T-helper 1 cell treated with Interleukin-12 subunit alpha and Interleukin-12 subunit beta and Interleukin-4 antibody, amounts not matched to agents 30 μg/mL and 1 μg/mL, for 36 hours (primary cell): ENCODE measurements around the gene CLEC18B.
"Not testable (repeated sequence)": the region's sequence is repeated elsewhere in the genome, so short reads cannot be mapped to it uniquely, and the experiment has no call there.

Experiments used
- H3K27ac Mint-ChIP-seq: one replicate; pipeline ENCODE4 v1.8.0; 2021; ENCODE audit warnings: mild to moderate bottlenecking, mixed read lengths
- H3K27me3 Mint-ChIP-seq: one replicate; pipeline ENCODE4 v1.8.0; 2021; ENCODE audit warnings: low read depth, mixed read lengths
- H3K36me3 Mint-ChIP-seq: one replicate; pipeline ENCODE4 v1.8.0; 2021; ENCODE audit warnings: low read depth, mixed read lengths
- H3K4me1 Mint-ChIP-seq: one replicate; pipeline ENCODE4 v1.8.0; 2021; ENCODE audit warnings: low read depth, mixed read lengths
- H3K4me3 Mint-ChIP-seq: one replicate; pipeline ENCODE4 v1.8.0; 2021; ENCODE audit warnings: mild to moderate bottlenecking, moderate library complexity, mixed read lengths
- H3K9me3 Mint-ChIP-seq: one replicate; pipeline ENCODE4 v1.8.0; 2021; ENCODE audit warnings: mixed read lengths

Gene CLEC18B

DNA sequence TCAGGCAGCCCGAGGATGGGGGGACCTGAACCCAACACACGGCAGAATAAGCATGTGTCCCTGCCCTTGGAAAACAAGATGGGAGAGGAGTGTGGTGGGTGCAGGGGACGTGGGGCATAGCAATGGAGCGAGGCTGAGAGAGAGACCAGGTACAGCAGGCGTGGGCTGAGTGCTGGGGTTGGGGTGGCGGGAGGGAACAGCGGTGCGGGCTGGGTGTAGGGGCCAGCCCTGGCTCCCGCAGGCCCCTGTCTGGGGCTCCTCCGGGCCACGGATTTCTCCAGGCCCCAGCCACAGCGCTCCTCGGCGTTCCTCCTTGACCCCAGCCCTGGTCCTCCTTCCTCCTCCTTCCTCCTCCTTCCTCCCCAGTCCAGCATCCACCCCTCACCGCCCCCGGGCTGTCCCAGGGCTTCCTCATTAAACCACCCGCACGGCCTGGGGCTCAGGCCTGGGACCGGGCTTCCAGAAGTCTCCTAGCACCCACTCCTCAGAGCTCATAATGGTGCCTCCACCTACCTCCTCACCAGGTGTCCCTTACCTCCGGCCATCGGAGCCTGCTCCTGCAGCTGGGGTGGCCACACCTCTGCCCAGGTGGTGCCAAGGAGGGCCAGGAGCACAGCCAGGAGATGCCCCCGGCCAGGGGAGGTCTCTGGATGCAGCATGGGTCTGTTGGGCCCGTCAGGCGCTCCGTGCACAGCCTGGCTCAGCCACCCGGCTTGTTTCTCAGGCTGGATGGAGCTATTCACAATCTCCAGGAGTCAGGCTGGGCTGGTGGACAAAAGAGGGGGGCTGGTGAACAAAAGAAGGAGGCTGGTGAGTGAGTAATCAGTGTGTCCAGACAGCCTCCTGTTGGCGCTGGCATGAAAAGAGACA is at the start of gene CLEC18B:
Gene CLEC18B, minus strand, starts transcription at position 867 of the 870 bp plus-strand sequence. Its CDS starts 208 bp downstream, at position 659.
- H3K9me3 Mint-ChIP-seq, H3K4me3 Mint-ChIP-seq, H3K27me3 Mint-ChIP-seq, H3K4me1 Mint-ChIP-seq, H3K27ac Mint-ChIP-seq, H3K36me3 Mint-ChIP-seq: not testable (repeated sequence)

DNA sequence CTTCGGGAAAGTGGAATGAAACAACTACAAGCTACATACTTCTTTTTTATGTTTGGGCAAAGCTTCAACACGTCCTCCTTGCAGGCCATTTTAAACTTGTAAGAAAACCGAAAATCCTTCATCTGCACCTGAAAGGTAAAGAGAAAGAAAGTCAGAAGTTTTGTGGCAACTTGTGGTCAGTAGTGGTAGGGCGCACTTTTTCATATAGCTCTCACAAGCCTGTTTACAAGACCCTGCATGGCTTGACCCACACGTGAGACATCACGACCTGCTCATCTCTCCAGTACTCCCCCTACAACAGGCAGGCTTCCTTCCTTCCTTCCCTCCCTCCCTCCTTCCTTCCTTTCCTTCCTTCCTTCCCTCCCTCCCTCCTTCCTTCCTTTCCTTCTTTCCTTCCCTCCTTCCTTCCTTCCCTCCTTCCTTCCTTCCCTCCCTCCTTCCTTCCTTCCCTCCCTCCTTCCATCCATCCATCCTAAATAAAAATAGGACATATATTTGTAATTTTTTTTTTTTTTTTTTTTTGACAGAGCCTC is 48.7 kb upstream of the CLEC18B start:
- Mint-ChIP-seq H3K27ac (no peak overlapping the region), H3K4me1 (peaks cover 20% of the 10 kb centered on the region), H3K4me3 (no peak overlapping the region), H3K27me3 (no peaks in the 10 kb centered on the region), H3K9me3 (no peaks in the 10 kb centered on the region), H3K36me3 (peaks cover 65% of the 10 kb centered on the region)

DNA sequence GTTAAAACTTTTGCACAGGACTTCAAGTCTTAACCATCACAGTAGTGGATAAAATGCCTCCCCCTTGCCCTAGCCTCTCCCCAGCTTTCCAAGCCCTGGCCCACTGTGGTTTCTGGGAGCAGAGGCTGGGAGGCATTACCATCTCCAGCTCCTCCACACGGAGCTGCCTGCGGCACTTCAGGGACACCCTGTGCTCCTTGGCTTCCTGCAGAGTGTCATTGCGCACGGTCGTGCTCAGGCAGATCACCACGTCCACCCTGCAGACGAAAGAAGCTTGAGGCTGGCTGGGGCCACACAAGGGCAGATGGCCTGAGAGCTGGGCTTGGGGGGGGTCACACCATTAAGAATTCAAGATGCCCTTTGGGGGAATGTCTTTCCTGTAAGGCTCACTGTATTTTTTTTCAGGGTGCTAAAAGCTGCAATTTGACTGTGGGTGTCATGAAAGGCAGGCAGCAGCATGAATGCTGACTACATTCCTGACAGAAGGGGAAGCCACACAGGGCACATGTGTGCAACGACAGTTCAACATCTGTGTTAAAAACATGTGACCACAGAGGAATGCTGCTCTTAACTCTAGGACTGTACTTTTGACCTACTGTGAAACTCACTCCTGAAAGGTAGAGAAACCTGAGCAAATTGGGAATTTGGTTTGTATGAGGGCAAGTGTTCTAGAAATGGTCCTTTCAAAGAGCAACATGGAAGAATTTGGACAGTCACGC is 47.7 kb upstream of the CLEC18B start:
- H3K9me3 Mint-ChIP-seq: no peaks in the 10 kb centered on the region
- H3K4me3 Mint-ChIP-seq: no peak overlapping the region
- H3K4me1 Mint-ChIP-seq: peaks cover 20% of the 10 kb centered on the region
- no peaks in the 10 kb centered on the region for H3K27me3 Mint-ChIP-seq
- H3K27ac Mint-ChIP-seq: no peak overlapping the region
- H3K36me3 Mint-ChIP-seq: peaks cover 66% of the 10 kb centered on the region

DNA sequence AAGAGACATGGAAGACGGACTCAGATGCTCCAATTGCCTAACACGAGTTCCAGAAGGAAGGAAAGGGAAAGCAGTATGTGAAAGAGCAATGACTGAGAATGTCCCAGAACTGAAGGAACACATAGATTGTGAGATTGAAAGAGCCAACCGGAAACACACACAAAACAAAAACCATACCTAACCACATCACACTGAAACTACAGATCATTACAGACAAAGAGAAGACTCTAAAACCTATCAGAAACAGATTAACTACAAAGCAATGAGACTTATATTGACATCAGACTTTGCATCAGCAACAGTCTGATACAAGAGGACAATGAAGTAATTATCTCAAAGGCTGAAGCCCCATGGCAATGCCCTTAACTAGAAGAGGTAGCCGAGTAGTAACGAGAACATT is 45.6 kb upstream of the CLEC18B start:
- Mint-ChIP-seq H3K9me3 (no peaks in the 10 kb centered on the region), H3K27ac (peak overlapping the region; percentile 33), H3K4me1 (peaks cover 20% of the 10 kb centered on the region), H3K27me3 (no peaks in the 10 kb centered on the region), H3K36me3 (peaks cover 64% of the 10 kb centered on the region), H3K4me3 (peak overlapping the region; percentile 28)

DNA sequence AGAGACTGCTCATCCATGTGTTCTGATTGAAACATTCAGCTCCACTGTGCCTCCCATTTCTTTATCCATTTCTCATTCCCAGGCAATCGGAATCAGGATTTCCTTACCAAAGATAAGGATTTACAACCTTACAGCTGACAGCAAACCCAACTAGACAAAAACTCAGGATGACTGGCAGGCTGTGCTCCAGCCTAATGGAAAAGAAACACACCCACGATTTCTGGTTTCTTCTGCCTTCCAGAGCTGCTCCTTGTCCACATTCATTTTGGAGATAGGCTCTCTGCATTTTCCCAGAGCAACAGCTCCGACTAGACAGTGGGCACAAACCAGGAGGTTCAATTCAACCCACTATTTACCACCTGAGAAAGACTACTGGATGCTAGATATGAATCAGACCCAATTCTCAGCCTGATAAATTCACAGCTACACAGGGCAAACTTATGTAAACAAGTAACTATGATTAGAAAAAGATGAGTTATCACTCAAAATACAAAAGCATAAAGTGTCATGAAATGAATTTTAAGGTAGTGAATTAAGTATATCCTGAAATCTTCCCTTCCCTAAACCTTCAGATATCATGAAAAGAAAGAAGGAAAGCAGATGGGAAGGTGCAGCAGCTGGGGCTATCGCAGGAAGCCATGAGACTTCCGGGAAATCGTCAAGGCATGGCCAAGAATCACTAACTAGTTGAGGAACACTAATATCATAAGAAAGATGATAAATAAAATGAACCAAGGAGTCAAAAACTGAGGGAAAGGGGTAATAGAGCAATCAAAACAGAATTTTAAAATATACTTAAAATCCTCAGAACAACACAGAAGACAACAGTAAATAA is 44.8 kb upstream of the CLEC18B start:
- peaks cover 20% of the 10 kb centered on the region for H3K4me1 Mint-ChIP-seq
- no peaks in the 10 kb centered on the region for H3K9me3 Mint-ChIP-seq
- H3K4me3 Mint-ChIP-seq: no peak overlapping the region
- peaks cover 62% of the 10 kb centered on the region for H3K36me3 Mint-ChIP-seq
- no peaks in the 10 kb centered on the region for H3K27me3 Mint-ChIP-seq
- H3K27ac Mint-ChIP-seq: no peak overlapping the region

DNA sequence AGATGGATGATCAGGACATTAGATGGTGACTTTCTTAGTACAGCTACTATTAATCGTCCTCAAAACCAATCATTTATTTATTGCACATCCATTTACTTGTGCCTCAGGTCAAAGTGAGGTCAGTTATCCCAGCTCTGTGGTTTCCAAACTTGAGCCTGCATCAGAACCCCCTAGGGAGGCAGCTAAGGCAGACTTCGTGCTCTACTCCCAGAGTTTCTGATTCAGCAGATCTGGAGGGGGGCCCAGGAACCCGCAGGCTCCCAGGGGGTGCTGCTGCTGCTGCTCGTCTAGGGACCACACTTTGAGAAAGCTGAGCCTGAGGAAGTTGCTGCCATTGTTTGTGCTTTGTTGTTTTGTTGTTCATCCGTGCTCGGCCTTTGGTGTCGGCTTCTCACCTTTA is 44.0 kb upstream of the CLEC18B start:
- Mint-ChIP-seq H3K27ac (no peak overlapping the region), H3K36me3 (peaks cover 64% of the 10 kb centered on the region), H3K4me1 (peaks cover 20% of the 10 kb centered on the region), H3K9me3 (no peaks in the 10 kb centered on the region), H3K27me3 (no peaks in the 10 kb centered on the region), H3K4me3 (no peak overlapping the region)

DNA sequence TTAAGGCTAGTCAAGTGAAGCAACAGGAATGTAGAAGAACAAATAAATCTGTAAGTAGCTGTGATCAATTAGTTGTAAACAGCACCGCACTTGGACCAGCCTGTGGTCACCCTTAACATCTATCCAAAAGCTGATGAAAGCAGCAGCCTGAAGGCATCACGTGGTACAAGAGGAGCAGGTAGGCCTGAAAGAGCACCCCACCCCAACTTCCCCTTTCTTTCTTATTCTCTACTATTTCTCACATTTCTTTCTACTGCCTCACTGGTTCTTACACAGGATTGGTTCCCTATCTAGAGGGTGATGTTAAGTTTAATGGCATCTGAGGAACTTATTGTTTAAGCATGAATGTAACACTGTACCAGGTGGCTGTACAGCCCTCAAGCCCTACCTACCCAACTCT is 42.6 kb upstream of the CLEC18B start:
- H3K9me3 Mint-ChIP-seq: no peaks in the 10 kb centered on the region
- no peak overlapping the region for H3K27ac Mint-ChIP-seq
- H3K4me3 Mint-ChIP-seq: no peak overlapping the region
- H3K27me3 Mint-ChIP-seq: no peaks in the 10 kb centered on the region
- H3K36me3 Mint-ChIP-seq: peaks cover 59% of the 10 kb centered on the region
- peaks cover 20% of the 10 kb centered on the region for H3K4me1 Mint-ChIP-seq

DNA sequence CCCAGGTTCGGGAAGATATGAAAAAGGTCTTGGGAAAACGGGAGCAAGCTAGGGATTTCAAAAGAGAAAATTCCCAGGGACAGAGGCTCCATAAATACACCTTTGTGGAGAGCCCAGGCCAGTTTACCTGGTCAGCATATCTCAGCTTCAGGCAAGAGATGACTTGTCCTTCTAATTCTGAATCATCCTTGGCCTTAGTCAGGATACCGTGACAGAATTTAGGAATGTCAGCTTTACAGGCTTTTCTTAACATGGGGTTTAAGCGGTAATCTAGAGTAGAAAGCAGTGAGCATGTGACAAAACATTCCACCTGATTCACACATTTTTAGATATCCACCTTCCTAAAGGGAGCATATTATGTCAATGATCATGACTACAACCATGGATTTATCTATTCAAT is 41.1 kb upstream of the CLEC18B start:
- no peak overlapping the region for H3K27ac Mint-ChIP-seq

DNA sequence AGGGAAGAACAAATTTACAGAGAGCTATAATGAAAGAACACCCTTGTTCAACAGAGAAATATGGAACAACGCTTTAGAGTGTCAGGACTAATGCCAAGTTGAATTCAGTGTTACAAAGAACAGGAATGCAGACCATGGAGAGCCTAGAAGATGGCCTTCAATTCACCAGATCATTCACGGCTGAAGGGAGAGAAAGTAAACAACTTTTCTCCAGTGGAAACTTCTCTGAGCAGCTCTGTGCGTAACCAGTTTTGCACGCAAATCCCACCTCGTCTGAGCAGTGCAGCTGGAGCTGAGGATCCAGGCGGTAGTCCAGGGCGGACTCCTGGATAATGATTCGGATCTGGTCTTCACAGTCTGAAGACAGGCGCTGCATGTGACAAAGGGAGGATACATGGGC is 40.5 kb upstream of the CLEC18B start:
- Mint-ChIP-seq H3K27me3 (no peaks in the 10 kb centered on the region), H3K9me3 (no peaks in the 10 kb centered on the region), H3K4me3 (no peak overlapping the region), H3K36me3 (peaks cover 57% of the 10 kb centered on the region), H3K27ac (no peak overlapping the region), H3K4me1 (peaks cover 9% of the 10 kb centered on the region)

More for the DNA sequence above, 41.1 kb upstream of the CLEC18B start:
- no peaks in the 10 kb centered on the region for H3K27me3 Mint-ChIP-seq
- peaks cover 61% of the 10 kb centered on the region for H3K36me3 Mint-ChIP-seq
- H3K4me3 Mint-ChIP-seq: no peak overlapping the region
- H3K4me1 Mint-ChIP-seq: peaks cover 14% of the 10 kb centered on the region
- H3K9me3 Mint-ChIP-seq: no peaks in the 10 kb centered on the region

DNA sequence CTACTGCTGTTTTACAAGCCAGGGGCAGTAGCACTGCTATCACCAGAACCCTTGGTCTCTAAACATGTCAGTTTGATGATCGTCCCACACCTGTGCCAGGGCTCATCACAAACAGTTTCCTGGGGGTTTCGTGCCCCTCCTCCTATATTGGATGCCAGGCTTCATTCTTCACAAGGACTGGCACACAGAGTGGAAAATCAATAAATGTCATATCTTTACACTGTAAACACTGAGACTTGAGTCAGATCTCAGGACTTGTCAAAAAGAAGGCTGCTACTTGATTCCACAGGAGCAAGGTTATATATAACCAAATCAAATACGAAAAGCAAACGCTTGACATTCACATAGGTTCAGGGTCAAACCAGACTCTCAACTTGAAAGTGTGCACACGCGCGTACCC is 39.3 kb upstream of the CLEC18B start:
- Mint-ChIP-seq H3K4me3 (no peak overlapping the region), H3K36me3 (peaks cover 50% of the 10 kb centered on the region), H3K9me3 (no peaks in the 10 kb centered on the region), H3K4me1 (no peaks in the 10 kb centered on the region), H3K27ac (no peak overlapping the region), H3K27me3 (no peaks in the 10 kb centered on the region)

DNA sequence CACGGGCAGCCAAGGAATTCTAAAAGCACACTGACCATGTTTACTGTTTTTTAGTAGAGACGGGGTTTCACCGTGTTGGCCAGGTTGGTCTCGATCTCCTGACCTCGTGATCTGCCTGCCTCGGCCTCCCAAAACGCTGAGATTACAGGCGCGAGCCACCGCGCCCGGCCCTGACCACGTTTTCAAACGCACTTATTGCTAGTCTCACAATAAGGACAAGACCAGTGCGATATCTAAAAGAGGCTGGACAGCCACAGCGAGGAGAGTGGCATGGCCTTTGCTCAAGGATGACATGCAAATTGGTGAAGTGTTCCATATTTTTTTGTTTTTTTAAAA is 35.0 kb upstream of the CLEC18B start:
- peaks cover 3% of the 10 kb centered on the region for H3K4me1 Mint-ChIP-seq
- H3K27ac Mint-ChIP-seq: no peak overlapping the region
- H3K4me3 Mint-ChIP-seq: no peak overlapping the region
- no peaks in the 10 kb centered on the region for H3K9me3 Mint-ChIP-seq
- H3K36me3 Mint-ChIP-seq: peaks cover 46% of the 10 kb centered on the region
- H3K27me3 Mint-ChIP-seq: no peaks in the 10 kb centered on the region

DNA sequence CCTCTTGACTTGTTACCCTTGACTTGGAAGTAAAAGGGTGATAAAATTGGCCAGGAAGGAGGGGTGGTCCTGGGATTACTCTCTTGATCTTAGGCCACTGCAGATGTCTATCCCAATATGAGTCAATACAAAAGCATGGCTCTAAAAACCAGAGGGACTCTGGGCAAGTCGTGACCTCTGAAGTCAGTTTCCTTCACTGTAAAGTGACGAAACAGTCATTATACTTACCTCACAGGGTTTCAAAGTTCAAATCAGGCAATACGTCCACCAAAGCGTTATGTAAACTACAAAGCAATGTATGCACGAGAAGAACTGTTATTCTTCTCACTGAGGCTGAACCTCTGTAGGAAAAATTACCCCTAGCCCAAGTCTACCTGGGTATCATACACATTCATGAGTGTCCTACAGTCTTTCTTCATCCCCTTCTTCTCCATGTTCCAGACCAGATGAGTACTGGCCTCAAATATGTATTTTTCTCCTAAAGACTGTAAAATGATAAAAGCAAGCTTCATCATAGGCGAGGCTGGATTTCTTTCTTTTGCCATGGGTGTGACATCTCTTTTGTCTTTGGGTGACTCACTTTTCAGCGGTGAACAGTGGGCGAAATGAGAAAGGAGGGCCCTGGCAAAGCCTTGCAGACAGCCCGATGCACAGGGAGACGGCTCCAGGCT is 34.5 kb upstream of the CLEC18B start:
- Mint-ChIP-seq H3K27me3 (no peaks in the 10 kb centered on the region), H3K27ac (no peak overlapping the region), H3K4me3 (no peak overlapping the region), H3K36me3 (peaks cover 47% of the 10 kb centered on the region), H3K4me1 (peaks cover 3% of the 10 kb centered on the region), H3K9me3 (no peaks in the 10 kb centered on the region)

DNA sequence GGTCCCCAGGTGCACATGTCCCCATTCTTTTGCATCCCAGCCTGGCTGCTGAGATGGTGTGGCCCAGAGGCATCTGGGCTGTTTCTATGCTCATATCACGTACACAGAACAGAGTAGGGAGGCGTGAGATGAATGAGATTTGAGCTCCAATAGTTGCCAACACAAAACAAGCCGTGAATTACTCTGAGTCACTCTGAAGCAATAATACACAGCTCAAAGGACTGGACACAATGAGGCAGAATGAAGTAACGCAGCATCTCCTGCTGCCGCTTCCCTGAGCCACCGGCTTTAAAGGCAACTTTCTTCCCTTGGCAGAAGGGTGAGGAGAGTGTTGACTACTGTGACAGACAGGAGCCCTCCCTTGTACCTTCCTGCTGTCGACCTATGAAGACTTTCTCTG is 33.9 kb upstream of the CLEC18B start:
- peaks cover 3% of the 10 kb centered on the region for H3K4me1 Mint-ChIP-seq
- no peak overlapping the region for H3K27ac Mint-ChIP-seq

More for the DNA sequence above, 33.9 kb upstream of the CLEC18B start:
- H3K27me3 Mint-ChIP-seq: no peaks in the 10 kb centered on the region
- no peak overlapping the region for H3K4me3 Mint-ChIP-seq
- no peaks in the 10 kb centered on the region for H3K9me3 Mint-ChIP-seq
- H3K36me3 Mint-ChIP-seq: peaks cover 45% of the 10 kb centered on the region
